Fibroblast of pulmonary artery (primary cell): ENCODE data around the gene MRPS7.
A peak's percentile ranks its signal among the peaks of the same experiment; 100 is the strongest.
"Not testable (repeated sequence)": the region's sequence is repeated elsewhere in the genome, so short reads cannot be mapped to it uniquely, and the experiment has no call there.

ENCODE experiments used
- DNase-seq: peaks from one replicate; pipeline ENCODE4 v3.0.0-alpha.2; 2010; ENCODE audit warnings: low read depth
- H3K4me3 ChIP-seq: replicated peaks from 2 replicates; pipeline ENCODE4 v1.5.1; 2011; ENCODE audit warnings: low read depth, mild to moderate bottlenecking, control low read depth, low read length, moderate library complexity
- CTCF ChIP-seq: IDR thresholded peaks from 2 replicates; pipeline ENCODE4 v1.5.1; 2011; ENCODE audit warnings: mild to moderate bottlenecking, control low read depth, low read length, inconsistent platforms; ENCODE audit errors: missing control alignments

Gene MRPS7

GRCh38 chr17:75244133-75244866, 17.4 kb upstream of the MRPS7 start:
- no peak overlapping the region for H3K4me3 ChIP-seq
- no peak for TF ChIP-seq CTCF
- no peak for DNase-seq

GRCh38 chr17:75245011-75245410, 16.7 kb upstream of the MRPS7 start:
- H3K4me3 ChIP-seq: no peak overlapping the region
- no peak for TF ChIP-seq CTCF
- no peak for DNase-seq

- no peak for DNase-seq
- TF ChIP-seq CTCF: no peak
- no peak overlapping the region for H3K4me3 ChIP-seq
Observed at GRCh38 chr17:75246404-75246803, 15.3 kb upstream of the MRPS7 start.

GRCh38 chr17:75249564-75249963, 12.1 kb upstream of the MRPS7 start:
- no peak for TF ChIP-seq CTCF
- no peak overlapping the region for H3K4me3 ChIP-seq

GRCh38 chr17:75250009-75250471, 11.6 kb upstream of the MRPS7 start:
- peak; percentile 55 for DNase-seq
- H3K4me3 ChIP-seq: no peak overlapping the region
- TF ChIP-seq CTCF: no peak

More at GRCh38 chr17:75249564-75249963, 12.1 kb upstream of the MRPS7 start:
- no peak for DNase-seq

GRCh38 chr17:75252039-75252816, 9.5 kb upstream of the MRPS7 start:
- no peak overlapping the region for H3K4me3 ChIP-seq
- no peak for DNase-seq
- TF ChIP-seq CTCF: no peak

- H3K4me3 ChIP-seq, DNase-seq: not testable (repeated sequence)
Observed at GRCh38 chr17:75255954-75256698, 5.6 kb upstream of the MRPS7 start.

GRCh38 chr17:75257228-75257627, 4.5 kb upstream of the MRPS7 start:
- H3K4me3 ChIP-seq, DNase-seq: not testable (repeated sequence)
